Measurements from ENCODE around the gene HEATR3. TPM values are rescaled to one million over a fixed set of nuclear protein-coding genes. Genes with fewer than 3 reads are reported as not detected.
A peak's percentile ranks its signal among the peaks of the same experiment; 100 is the strongest.

HEATR3 gene
- total and polyA plus RNA-seq, 2 donors (not counting 1 experiment from before 2014, with no cell fraction given), result 15.0 to 23.9 TPM

- Histone ChIP-seq H3K4me2 (ENCODE audit: extremely low read depth, insufficient read depth, low read length) (no peak overlapping the region), H3K4me1 (ENCODE audit: control insufficient read depth, extremely low read depth, insufficient read depth, low read length) (peaks cover 16% of the 10 kb centered on the region), H3K9ac (ENCODE audit: insufficient read depth, low read length) (no peak overlapping the region), H4K20me1 (ENCODE audit: control insufficient read depth, extremely low read depth, insufficient read depth, low read length) (no peaks in the 10 kb centered on the region), H3K79me2 (ENCODE audit: control insufficient read depth, insufficient read depth, low read length) (peaks cover 33% of the 10 kb centered on the region), H3K27me3 (ENCODE audit: control insufficient read depth, insufficient read depth, low read length) (no peaks in the 10 kb centered on the region), H3K36me3 (ENCODE audit: control insufficient read depth, insufficient read depth, low read length) (no peaks in the 10 kb centered on the region), H3K9me3 (ENCODE audit: control insufficient read depth, insufficient read depth, low read depth, low read length) (no peaks in the 10 kb centered on the region), H2AFZ (ENCODE audit: low read length) (no peak overlapping the region), H3K4me3 (replicated peaks in 1 of 4; ENCODE audit: control extremely low read depth in 1 of 4, insufficient read depth in 1 of 4, low read depth in 3 of 4, low read length in 4 of 4) (no peak overlapping the region), H3K27ac (ENCODE audit: insufficient read depth, low read length) (no peak overlapping the region)
- TF ChIP-seq EZH2 (IDR thresholded peaks at IDR 0.05; ENCODE audit: low read length, missing control alignments), result no peak
- no peak for TF ChIP-seq CTCF (conservative IDR thresholded peaks at IDR 0.05 in 1 of 2, IDR thresholded peaks at IDR 0.05 in 1 of 2; ENCODE audit: low read depth in 1 of 2, low read length in 2 of 2)
- no peak for DNase-seq (ENCODE audit: low read depth in 2 of 2)
Observed at GRCh38 chr16:50071075-50071671, 5.4 kb downstream of the HEATR3 start.

GRCh38 chr16:50072730-50073129 is 7.0 kb downstream of the HEATR3 start:
- Histone ChIP-seq H3K9me3 (ENCODE audit: control insufficient read depth, insufficient read depth, low read depth, low read length) (no peaks in the 10 kb centered on the region), H3K4me1 (ENCODE audit: control insufficient read depth, extremely low read depth, insufficient read depth, low read length) (peaks cover 7% of the 10 kb centered on the region), H3K36me3 (ENCODE audit: control insufficient read depth, insufficient read depth, low read length) (no peaks in the 10 kb centered on the region), H3K27me3 (ENCODE audit: control insufficient read depth, insufficient read depth, low read length) (no peaks in the 10 kb centered on the region), H3K9ac (ENCODE audit: insufficient read depth, low read length) (no peak overlapping the region), H3K4me3 (replicated peaks in 1 of 4; ENCODE audit: control extremely low read depth in 1 of 4, insufficient read depth in 1 of 4, low read depth in 3 of 4, low read length in 4 of 4) (no peak overlapping the region), H2AFZ (ENCODE audit: low read length) (no peak overlapping the region), H3K4me2 (ENCODE audit: extremely low read depth, insufficient read depth, low read length) (no peak overlapping the region), H3K79me2 (ENCODE audit: control insufficient read depth, insufficient read depth, low read length) (peaks cover 20% of the 10 kb centered on the region), H3K27ac (ENCODE audit: insufficient read depth, low read length) (no peak overlapping the region), H4K20me1 (ENCODE audit: control insufficient read depth, extremely low read depth, insufficient read depth, low read length) (no peaks in the 10 kb centered on the region)
- TF ChIP-seq EZH2 (IDR thresholded peaks at IDR 0.05; ENCODE audit: low read length, missing control alignments), result no peak
- no peak for TF ChIP-seq CTCF (conservative IDR thresholded peaks at IDR 0.05 in 1 of 2, IDR thresholded peaks at IDR 0.05 in 1 of 2; ENCODE audit: low read depth in 1 of 2, low read length in 2 of 2)
- no peak for DNase-seq (ENCODE audit: low read depth in 2 of 2)

GRCh38 chr16:50079397-50080140 is 13.8 kb downstream of the HEATR3 start:
- Histone ChIP-seq H3K9me3 (ENCODE audit: control insufficient read depth, insufficient read depth, low read depth, low read length) (no peaks in the 10 kb centered on the region), H3K4me1 (ENCODE audit: control insufficient read depth, extremely low read depth, insufficient read depth, low read length) (no peaks in the 10 kb centered on the region), H3K27ac (ENCODE audit: insufficient read depth, low read length) (no peak overlapping the region), H4K20me1 (ENCODE audit: control insufficient read depth, extremely low read depth, insufficient read depth, low read length) (no peaks in the 10 kb centered on the region), H3K4me3 (replicated peaks in 1 of 4; ENCODE audit: control extremely low read depth in 1 of 4, insufficient read depth in 1 of 4, low read depth in 3 of 4, low read length in 4 of 4) (no peak overlapping the region), H3K79me2 (ENCODE audit: control insufficient read depth, insufficient read depth, low read length) (no peaks in the 10 kb centered on the region), H3K4me2 (ENCODE audit: extremely low read depth, insufficient read depth, low read length) (no peak overlapping the region), H3K27me3 (ENCODE audit: control insufficient read depth, insufficient read depth, low read length) (no peaks in the 10 kb centered on the region), H3K36me3 (ENCODE audit: control insufficient read depth, insufficient read depth, low read length) (peaks cover 3% of the 10 kb centered on the region), H3K9ac (ENCODE audit: insufficient read depth, low read length) (no peak overlapping the region), H2AFZ (ENCODE audit: low read length) (no peak overlapping the region)
- TF ChIP-seq EZH2 (IDR thresholded peaks at IDR 0.05; ENCODE audit: low read length, missing control alignments) (no peak), CTCF (conservative IDR thresholded peaks at IDR 0.05 in 1 of 2, IDR thresholded peaks at IDR 0.05 in 1 of 2; ENCODE audit: low read depth in 1 of 2, low read length in 2 of 2) (no peak)
- peak in 1 of 2 donors; percentile 10 for DNase-seq (ENCODE audit: low read depth in 2 of 2)
